ENCODE data around the gene RTN4. TPM values are rescaled to one million over a fixed set of nuclear protein-coding genes. Genes with fewer than 3 reads are reported as not detected.
A peak's percentile ranks its signal among the peaks of the same experiment; 100 is the strongest.
"Not testable (repeated sequence)": the region's sequence is repeated elsewhere in the genome, so short reads cannot be mapped to it uniquely, and the experiment has no call there.

Gene RTN4
- 153 and 164 TPM in 2 replicates for total RNA-seq (2014; rRNA removed; shearing (Covaris generic))

DNA sequence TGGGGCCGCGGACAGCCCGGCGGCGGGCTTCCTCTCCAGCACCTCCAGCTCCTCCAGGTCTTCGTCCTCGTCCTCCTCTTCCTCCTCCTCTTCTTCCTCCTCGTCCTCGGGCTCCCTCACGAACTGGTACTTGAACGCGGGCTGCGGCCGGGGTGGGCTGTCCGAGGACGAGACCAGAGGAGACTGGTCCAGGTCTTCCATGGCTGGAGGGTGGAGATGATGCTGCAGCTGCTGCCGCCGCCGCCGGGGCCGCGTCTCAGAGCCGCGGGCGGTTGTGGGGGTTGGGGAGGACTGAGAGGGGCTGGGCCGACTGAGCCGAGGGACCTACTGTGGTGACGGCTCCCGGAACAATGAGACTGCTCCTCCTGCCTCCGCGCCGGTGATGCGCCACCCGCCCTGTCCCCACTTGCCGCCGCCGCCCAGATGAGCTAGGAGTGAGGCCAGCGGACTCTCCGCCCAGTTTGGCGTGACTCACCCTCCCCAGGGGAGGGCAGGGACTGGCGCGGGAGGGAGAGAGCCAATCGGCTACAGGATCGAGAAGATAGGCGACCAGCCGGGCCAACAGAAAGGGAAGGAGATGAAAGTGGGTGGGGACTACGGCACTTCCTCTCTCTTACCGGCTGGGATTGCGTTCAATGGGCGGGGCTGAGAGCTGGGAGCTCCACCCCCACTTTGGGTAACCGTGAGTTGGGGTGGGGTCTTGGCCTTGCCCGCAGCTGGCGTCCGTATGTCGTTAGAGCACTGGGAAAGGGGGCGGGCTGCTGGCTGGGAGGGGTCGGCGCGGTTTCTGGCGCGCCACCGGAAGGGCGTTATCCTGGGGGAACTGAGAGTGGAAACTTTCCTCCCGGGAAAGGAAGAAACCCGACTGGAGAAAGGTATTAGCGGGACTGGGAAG is at the start of gene RTN4:
RTN4 (minus strand) TSS at position 352 of the 895 bp plus-strand sequence; CDS start at position 201, 151 bp downstream.
- Histone ChIP-seq H3K4me3 (peak within 1 kb of the TSS; percentile 94), H3K4me1 (peaks cover 19% of the 10 kb centered on the region), H3K36me3 (peaks cover 2% of the 10 kb centered on the region; the same call in 1 of the 2 replicates), H3K9me3 (replicated peaks) (no peaks in the 10 kb centered on the region), H3K27me3 (no peaks in the 10 kb centered on the region), H3K27ac (peak within 1 kb of the TSS; percentile 94)
- DNase-seq: peak; percentile 100

DNA sequence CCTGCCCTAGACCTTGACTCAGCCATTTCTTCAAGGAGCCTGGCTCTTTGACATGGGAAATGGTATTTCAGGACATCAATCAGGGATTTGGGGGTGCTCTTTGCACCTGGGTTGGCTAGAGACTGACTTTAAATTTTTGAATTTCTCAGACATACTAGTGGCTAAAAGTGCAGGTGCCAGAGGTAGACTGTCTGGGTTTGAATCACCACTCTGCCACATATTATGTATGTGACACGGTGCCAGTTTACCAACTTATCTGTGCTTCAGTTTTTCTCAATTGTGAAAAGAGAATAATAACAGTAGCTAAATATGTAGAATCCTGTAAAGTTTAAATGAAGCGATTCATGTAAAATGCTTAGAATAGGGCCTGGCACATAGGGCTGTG is 49.2 kb upstream of the RTN4 start:
- no peak overlapping the region for H3K4me3 ChIP-seq
- H3K36me3 ChIP-seq: no peaks in the 10 kb centered on the region; the same call in 1 of the 2 replicates
- no peak overlapping the region for H3K27ac ChIP-seq
- H3K9me3 ChIP-seq (replicated peaks): no peaks in the 10 kb centered on the region
- DNase-seq: no peak
- peaks cover 25% of the 10 kb centered on the region for H3K4me1 ChIP-seq
- H3K27me3 ChIP-seq: no peaks in the 10 kb centered on the region

DNA sequence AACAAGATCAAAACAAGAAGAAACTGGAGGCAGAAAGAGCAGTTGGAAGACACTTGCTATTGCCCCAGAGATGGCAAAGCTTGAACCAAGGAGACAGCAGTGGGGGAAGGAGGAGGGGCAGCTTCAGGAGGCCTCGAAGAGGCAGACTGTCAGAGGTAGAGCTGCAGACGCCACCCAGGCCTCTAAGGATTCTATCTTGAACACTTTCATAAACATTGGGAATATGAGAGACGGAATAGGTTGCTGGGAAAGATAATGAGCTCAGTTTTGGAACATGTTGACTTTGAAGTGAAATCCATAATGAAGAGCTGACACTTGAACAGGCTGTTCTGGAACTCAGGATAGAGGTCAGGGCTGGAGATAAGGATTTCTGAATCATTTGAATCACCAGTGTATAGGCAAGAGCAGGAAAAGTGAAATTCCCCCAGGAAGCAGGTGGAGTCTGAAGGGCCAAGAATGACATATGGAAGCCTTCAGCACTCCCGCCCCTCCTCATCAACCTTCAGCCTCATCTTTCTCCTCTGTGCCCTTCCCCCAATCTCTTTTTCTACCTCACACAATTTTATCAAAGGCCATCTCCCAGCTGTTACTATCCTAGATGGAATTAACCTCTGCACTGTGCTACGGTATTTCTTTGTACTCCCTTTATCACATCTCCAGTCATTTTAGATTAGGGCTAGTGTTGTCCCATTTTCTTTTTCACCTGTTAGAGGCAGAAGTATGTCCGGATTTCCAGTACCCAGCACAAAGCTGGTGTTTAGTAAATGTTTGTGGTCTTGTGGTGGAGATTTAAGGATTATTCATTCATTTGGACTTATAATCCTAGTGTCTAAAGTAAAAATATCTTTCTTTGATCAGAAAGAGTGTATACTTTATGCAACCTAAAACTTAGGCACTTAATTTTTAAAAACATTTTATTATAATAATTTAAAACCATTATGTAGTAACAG is 47.5 kb upstream of the RTN4 start:
- Histone ChIP-seq H3K27ac (no peak overlapping the region), H3K9me3 (replicated peaks) (no peaks in the 10 kb centered on the region), H3K36me3 (no peaks in the 10 kb centered on the region; the same call in 1 of the 2 replicates), H3K27me3 (no peaks in the 10 kb centered on the region), H3K4me3 (no peak overlapping the region), H3K4me1 (peaks cover 25% of the 10 kb centered on the region)
- peak in 1 of 2 experiments; percentile 46 for DNase-seq

- Histone ChIP-seq H3K36me3 (no peaks in the 10 kb centered on the region; the same call in 1 of the 2 replicates), H3K9me3 (replicated peaks) (no peaks in the 10 kb centered on the region), H3K4me3 (no peak overlapping the region), H3K4me1 (peaks cover 20% of the 10 kb centered on the region), H3K27ac (no peak overlapping the region), H3K27me3 (no peaks in the 10 kb centered on the region)
- DNase-seq: no peak
These were observed 46.8 kb upstream of the RTN4 start for GRCh38 chr2:55097082-55097460.

DNA sequence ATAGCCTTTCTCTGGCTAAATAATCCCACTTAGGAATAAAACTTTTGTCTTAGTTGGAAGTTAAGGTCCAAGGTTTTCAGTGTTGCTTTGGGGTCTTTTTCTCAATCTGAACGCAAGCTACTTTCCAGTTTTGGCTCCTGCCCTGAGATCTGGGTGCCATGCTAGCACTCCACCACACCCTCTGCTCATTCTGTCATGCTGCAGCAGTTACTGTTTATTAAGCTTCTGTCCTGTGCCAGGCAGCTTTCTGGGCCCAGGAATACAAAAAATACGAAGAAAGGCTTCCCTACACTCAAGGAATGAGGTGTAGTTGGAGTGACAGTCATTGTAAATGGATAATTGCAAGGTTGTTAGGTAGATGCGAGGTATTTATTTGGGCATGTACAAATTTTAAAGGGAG is 46.3 kb upstream of the RTN4 start:
- Histone ChIP-seq H3K4me3 (no peak overlapping the region), H3K27ac (no peak overlapping the region), H3K36me3 (no peaks in the 10 kb centered on the region; the same call in 1 of the 2 replicates), H3K4me1 (peaks cover 17% of the 10 kb centered on the region), H3K27me3 (no peaks in the 10 kb centered on the region), H3K9me3 (replicated peaks) (no peaks in the 10 kb centered on the region)
- no peak for DNase-seq

DNA sequence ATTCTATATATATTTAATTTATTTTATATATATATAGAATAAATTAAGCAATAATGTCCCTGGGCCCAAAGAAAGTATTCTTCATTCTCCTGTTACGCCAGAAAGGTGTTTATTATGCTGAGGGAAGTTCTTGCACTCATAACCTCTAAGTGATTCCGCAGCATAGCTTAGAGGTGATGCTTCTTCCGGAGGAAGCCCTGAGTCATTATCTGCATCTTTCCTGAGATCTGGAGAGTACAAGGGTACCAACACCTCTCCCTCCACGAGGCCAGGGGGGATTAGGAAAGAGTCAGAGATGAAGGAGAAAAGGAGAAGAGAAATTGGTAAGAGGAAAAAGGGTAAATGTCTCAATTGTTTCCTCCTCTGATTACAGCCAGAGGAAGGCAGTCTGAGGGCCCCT is 43.1 kb upstream of the RTN4 start:
- Histone ChIP-seq H3K27ac (no peak overlapping the region), H3K27me3 (no peaks in the 10 kb centered on the region)
- DNase-seq: no peak

GRCh38 chr2:55092439-55092838 is 42.2 kb upstream of the RTN4 start:
- peaks cover 20% of the 10 kb centered on the region for H3K4me1 ChIP-seq
- no peaks in the 10 kb centered on the region for H3K27me3 ChIP-seq
- H3K36me3 ChIP-seq: no peaks in the 10 kb centered on the region
- H3K27ac ChIP-seq: no peak overlapping the region
- H3K4me3 ChIP-seq: no peak overlapping the region
- no peak for DNase-seq
- no peaks in the 10 kb centered on the region for H3K9me3 ChIP-seq (replicated peaks)

More for the DNA sequence above, 43.1 kb upstream of the RTN4 start:
- Histone ChIP-seq H3K4me1 (peaks cover 28% of the 10 kb centered on the region), H3K4me3 (no peak overlapping the region), H3K9me3 (replicated peaks) (no peaks in the 10 kb centered on the region), H3K36me3 (no peaks in the 10 kb centered on the region)

- DNase-seq; H3K4me3 ChIP-seq; H3K27me3 ChIP-seq; H3K9me3 ChIP-seq (replicated peaks); H3K36me3 ChIP-seq; H3K27ac ChIP-seq: not testable (repeated sequence)
- peaks cover 12% of the 10 kb centered on the region for H3K4me1 ChIP-seq
These were observed 41.4 kb upstream of the RTN4 start for GRCh38 chr2:55091681-55092080.

DNA sequence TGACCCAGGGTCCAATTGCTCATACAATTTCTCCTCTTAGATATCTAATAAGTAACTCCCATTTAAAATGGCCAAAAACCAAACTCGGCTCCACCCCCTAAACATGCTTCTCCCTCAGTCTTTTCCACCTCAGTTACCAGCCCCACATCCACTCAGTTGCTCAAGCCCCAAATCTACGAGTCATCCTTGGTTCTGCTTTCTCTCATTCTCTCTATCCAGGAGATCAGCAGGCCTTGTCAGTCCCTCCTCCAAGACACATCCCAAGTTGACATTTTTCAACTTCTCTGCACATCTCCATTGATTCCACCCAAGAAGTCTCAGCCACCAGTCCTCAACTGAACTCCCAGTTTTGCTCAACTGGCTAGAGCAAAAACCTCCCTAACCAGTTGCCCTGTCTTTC is 40.5 kb upstream of the RTN4 start:
- H3K4me3 ChIP-seq: no peak overlapping the region
- no peaks in the 10 kb centered on the region for H3K27me3 ChIP-seq
- H3K27ac ChIP-seq: no peak overlapping the region
- H3K9me3 ChIP-seq (replicated peaks): no peaks in the 10 kb centered on the region
- no peak for DNase-seq
- H3K4me1 ChIP-seq: peaks cover 11% of the 10 kb centered on the region
- no peaks in the 10 kb centered on the region for H3K36me3 ChIP-seq

DNA sequence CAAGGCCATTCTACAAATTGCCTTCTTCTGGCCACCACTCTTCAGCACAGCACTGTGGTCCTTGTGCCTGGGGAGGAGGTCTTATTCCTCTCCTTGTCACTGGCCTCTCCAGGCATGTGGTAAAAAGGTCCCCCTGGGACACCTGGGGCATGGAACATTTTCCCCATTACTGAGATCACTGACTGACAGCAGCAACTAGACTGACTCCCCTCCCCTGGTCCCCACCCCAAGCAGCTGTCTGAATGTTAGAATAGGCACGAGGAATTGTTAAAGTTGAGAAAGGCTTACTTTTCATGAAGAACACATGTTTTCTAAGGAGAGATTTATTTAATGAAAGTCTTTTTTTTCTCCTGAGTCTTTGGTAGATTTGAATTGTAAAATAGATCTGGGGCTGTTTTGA is 39.5 kb upstream of the RTN4 start:
- no peaks in the 10 kb centered on the region for H3K36me3 ChIP-seq
- peak overlapping the region; percentile 5; the same call in 1 of the 2 replicates for H3K27ac ChIP-seq
- DNase-seq: peak; percentile 64 to 76
- no peaks in the 10 kb centered on the region for H3K9me3 ChIP-seq (replicated peaks)
- H3K4me1 ChIP-seq: peaks cover 11% of the 10 kb centered on the region
- H3K4me3 ChIP-seq: no peak overlapping the region
- no peaks in the 10 kb centered on the region for H3K27me3 ChIP-seq

DNA sequence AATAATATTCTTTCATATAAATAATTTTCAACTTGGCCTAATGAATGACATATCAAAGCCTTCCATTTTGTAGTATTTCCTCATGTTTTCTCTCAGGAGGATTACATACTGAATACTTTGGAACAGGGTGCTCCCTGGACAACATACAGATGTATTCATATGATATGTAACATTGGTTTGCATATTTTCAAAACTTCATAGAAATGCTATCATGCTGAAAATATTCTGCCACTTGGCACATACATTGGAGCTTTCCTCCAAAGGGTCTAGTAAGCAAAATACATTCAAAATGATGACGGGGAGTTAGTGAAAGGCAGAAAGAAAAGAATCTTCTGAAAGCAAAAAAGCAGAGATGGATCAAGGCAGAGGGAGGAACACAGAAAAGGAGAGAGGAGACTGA is 38.1 kb upstream of the RTN4 start:
- Histone ChIP-seq H3K4me1 (peaks cover 11% of the 10 kb centered on the region), H3K4me3 (no peak overlapping the region), H3K27me3 (no peaks in the 10 kb centered on the region), H3K36me3 (no peaks in the 10 kb centered on the region), H3K27ac (no peak overlapping the region), H3K9me3 (replicated peaks) (no peaks in the 10 kb centered on the region)
- DNase-seq: no peak

DNA sequence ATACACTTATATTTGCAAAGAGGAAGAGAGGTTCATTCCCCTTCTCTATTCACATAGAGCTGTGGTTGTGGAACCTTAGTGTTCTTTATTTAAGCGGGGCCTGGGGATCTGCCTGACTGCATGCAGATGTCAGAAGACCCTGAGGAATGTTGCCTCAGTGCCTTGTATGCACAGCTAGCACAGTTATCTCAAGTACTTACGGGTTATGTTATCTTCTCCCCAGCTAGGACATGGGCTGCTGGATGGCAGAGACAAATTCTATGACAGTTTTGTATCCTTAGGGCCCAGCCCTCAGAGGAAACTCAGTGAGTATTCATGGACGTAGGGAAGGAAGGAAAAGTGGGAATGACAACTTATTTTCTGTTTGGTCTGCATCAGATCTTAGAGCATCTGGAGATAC is 37.7 kb upstream of the RTN4 start:
- no peaks in the 10 kb centered on the region for H3K9me3 ChIP-seq (replicated peaks)
- no peaks in the 10 kb centered on the region for H3K27me3 ChIP-seq
- H3K4me3 ChIP-seq: no peak overlapping the region
- H3K4me1 ChIP-seq: peaks cover 11% of the 10 kb centered on the region
- no peak for DNase-seq
- no peaks in the 10 kb centered on the region for H3K36me3 ChIP-seq
- H3K27ac ChIP-seq: no peak overlapping the region

DNA sequence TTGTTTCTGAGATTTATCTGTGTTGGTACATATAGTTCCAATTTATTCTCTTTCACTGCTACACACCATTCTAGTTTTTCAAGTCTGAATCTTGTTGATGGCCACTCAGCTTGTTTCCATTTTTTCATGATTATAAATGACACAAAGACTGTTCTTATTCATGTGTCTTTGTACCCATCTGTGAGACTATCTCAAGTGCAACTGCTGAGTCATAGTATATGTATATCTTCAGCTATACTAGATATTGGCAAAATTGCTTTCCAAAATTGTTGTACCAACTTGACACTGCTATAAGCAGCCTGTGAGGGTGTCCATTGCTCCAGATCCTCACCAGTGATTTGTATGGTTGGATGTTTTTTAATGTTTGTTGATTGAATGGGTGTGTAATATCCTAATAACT is 37.2 kb upstream of the RTN4 start:
- no peak overlapping the region for H3K27ac ChIP-seq

DNA sequence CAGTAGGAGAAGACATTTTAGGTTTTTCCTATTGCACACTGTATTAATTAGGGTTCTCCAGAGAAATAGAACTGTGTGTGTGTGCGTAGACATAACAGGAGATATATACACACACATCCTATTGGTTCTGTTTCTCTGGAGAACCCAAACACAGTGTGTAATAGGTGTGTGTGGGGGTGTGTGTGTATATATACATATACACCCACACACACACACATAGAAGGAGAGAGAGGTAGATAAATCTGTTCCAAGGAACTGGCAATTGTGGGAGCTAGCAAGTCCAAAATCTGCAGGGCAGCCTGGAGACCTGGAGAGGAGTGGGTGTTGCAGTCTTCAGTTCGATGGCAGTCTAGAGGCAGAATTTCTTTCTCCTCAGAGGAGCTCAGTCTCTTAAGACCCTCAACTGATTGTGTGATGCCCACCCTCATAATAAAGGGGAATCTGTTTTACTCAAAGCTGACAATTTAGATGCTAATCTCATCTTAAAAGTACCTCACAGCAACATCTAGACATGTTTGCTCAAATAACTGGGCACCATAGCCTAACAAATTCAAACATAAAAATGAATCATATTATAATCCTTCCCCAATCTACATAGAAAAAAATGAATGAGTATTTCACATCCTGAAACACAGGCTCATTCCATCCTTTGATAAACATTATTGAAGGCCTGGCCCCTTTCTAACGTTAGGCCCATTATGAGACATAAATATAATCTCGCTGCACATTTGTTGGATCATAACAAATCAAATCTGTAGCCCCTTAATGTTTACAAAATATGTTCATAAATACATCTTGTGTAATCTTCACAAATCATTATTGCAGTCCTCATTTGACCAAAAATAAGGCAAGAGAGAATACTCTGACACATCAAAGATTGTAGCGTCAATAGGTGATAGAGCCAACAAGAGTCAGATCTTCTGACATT is 35.1 kb upstream of the RTN4 start:
- no peak overlapping the region for H3K27ac ChIP-seq
- no peak for DNase-seq
- peaks cover 11% of the 10 kb centered on the region for H3K4me1 ChIP-seq
- no peaks in the 10 kb centered on the region for H3K27me3 ChIP-seq
- no peaks in the 10 kb centered on the region for H3K36me3 ChIP-seq
- no peaks in the 10 kb centered on the region; the same call in 1 of the 2 replicates for H3K9me3 ChIP-seq (replicated peaks)
- H3K4me3 ChIP-seq: no peak overlapping the region

More for the DNA sequence above, 37.2 kb upstream of the RTN4 start:
- peaks cover 11% of the 10 kb centered on the region for H3K4me1 ChIP-seq
- no peaks in the 10 kb centered on the region for H3K9me3 ChIP-seq (replicated peaks)
- H3K4me3 ChIP-seq: no peak overlapping the region
- no peak for DNase-seq
- H3K36me3 ChIP-seq: no peaks in the 10 kb centered on the region
- no peaks in the 10 kb centered on the region for H3K27me3 ChIP-seq
